Upper lobe of right lung (tissue), 1 donor: ENCODE measurements around the gene PERM1. TPM values are rescaled to one million over a fixed set of nuclear protein-coding genes. Genes with fewer than 3 reads are reported as not detected.
A peak's percentile ranks its signal among the peaks of the same experiment; 100 is the strongest.
"Not testable (repeated sequence)": the region's sequence is repeated elsewhere in the genome, so short reads cannot be mapped to it uniquely, and the experiment has no call there.

Experiments
- ATAC-seq: fragments of 200-7000 bp; cut with Tn5 transposase; one replicate; pipeline ENCODE4 v1.9.1; 2020; ENCODE audit warnings: mild to moderate bottlenecking, moderate library complexity
- DNase-seq: peaks from one replicate; pipeline ENCODE4 v3.0.0-alpha.2; 2020
- H3K27ac ChIP-seq: fragments of 200-600 bp; one replicate; pipeline ENCODE4 v1.8.0; 2022
- H3K27me3 ChIP-seq: fragments of 200-600 bp; one replicate; pipeline ENCODE4 v1.8.0; 2022; ENCODE audit warnings: mild to moderate bottlenecking
- H3K36me3 ChIP-seq: fragments of 200-600 bp; one replicate; pipeline ENCODE4 v1.8.0; 2022
- H3K4me1 ChIP-seq: fragments of 200-600 bp; one replicate; pipeline ENCODE4 v1.8.0; 2022
- H3K4me3 ChIP-seq: fragments of 200-600 bp; one replicate; pipeline ENCODE4 v1.8.0; 2022; ENCODE audit warnings: mild to moderate bottlenecking
- H3K9me3 ChIP-seq: fragments of 200-600 bp; one replicate; pipeline ENCODE4 v1.8.0; 2022
- intact Hi-C: fragments of 100-400 bp; cut with DNase I; formaldehyde crosslinking; loops from one replicate; pipeline ENCODE4 v1.11.0; 2022
- total RNA-seq: library from RNA; stranded (reverse); fragmentation: NEBNext Ultra II Directional; extraction: Animal tissue kit (Norgen Biotek cat#: 25700); gene quantifications from one replicate; pipeline ENCODE4 v1.2.1, GENCODE V29; 2021
- TF ChIP-seq, protein P1 (sequence below): fragments of 200-600 bp; IDR thresholded peaks from one replicate; pipeline ENCODE4 v1.8.0; 2022; ENCODE audit warnings: antibody characterized with exemption
- donor health status: DM: no; HTN: yes; CAD: no; lungs with severe emphysema.

The PERM1 gene
- total RNA-seq, 1 donor from 2014 or later, result 0.35 TPM

DNA sequence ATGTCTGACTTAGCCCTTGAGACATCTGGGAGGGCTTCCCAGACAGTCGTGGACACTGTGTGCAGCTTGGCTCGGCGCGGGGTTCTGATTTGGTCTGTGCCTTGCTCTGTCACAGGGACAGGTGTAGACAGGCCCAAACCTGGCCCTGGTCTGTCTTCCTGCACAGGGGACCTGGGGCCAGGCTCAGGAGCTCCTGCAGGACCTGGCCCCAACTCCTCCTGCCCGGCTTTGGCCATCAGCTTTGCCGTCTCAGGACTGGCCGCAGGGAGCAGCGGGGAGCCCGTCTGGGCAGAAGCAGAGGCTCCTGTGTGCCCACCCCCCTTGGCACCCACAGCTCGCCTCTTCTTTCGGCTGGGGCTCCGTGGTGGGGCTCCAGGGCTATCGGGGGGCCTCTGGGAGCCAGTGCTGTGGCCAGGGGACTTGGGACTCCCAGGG lies 1.7 kb downstream of the PERM1 start:
- TF ChIP-seq, protein P1, sequence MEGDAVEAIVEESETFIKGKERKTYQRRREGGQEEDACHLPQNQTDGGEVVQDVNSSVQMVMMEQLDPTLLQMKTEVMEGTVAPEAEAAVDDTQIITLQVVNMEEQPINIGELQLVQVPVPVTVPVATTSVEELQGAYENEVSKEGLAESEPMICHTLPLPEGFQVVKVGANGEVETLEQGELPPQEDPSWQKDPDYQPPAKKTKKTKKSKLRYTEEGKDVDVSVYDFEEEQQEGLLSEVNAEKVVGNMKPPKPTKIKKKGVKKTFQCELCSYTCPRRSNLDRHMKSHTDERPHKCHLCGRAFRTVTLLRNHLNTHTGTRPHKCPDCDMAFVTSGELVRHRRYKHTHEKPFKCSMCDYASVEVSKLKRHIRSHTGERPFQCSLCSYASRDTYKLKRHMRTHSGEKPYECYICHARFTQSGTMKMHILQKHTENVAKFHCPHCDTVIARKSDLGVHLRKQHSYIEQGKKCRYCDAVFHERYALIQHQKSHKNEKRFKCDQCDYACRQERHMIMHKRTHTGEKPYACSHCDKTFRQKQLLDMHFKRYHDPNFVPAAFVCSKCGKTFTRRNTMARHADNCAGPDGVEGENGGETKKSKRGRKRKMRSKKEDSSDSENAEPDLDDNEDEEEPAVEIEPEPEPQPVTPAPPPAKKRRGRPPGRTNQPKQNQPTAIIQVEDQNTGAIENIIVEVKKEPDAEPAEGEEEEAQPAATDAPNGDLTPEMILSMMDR, result no peak
- intact Hi-C loops, result loop anchor here (10.0 kb wide), 1 partner anchor 85 kb away; no protein-coding TSS in a partner anchor

GRCh38 chr1:979744-980072 lies 2.2 kb downstream of the PERM1 start:
- ATAC-seq, result no peak

More for the DNA sequence above, 1.7 kb downstream of the PERM1 start:
- peaks cover 7% of the 10 kb centered on the region for H3K4me1 ChIP-seq
- no peaks in the 10 kb centered on the region for H3K36me3 ChIP-seq
- ATAC-seq (no peak), DNase-seq (no peak)
- no peak overlapping the region for H3K27ac ChIP-seq
- peaks cover 28% of the 10 kb centered on the region for H3K27me3 ChIP-seq
- no peak overlapping the region for H3K4me3 ChIP-seq
- H3K9me3 ChIP-seq, result no peaks in the 10 kb centered on the region

GRCh38 chr1:978835-979743 lies 2.8 kb downstream of the PERM1 start:
- intact Hi-C loops, result no loop called here
- Histone ChIP-seq H3K36me3 (no peaks in the 10 kb centered on the region), H3K9me3 (no peaks in the 10 kb centered on the region), H3K4me3 (no peak overlapping the region), H3K4me1 (peaks cover 7% of the 10 kb centered on the region), H3K27me3 (peaks cover 30% of the 10 kb centered on the region), H3K27ac (no peak overlapping the region)
- DNase-seq (peak; percentile 60), ATAC-seq (no peak)
- TF ChIP-seq, protein P1, result no peak

More at GRCh38 chr1:979744-980072, 2.2 kb downstream of the PERM1 start:
- Histone ChIP-seq H3K36me3 (no peaks in the 10 kb centered on the region), H3K4me3 (no peak overlapping the region), H3K27me3 (peaks cover 30% of the 10 kb centered on the region), H3K27ac (no peak overlapping the region), H3K4me1 (peaks cover 7% of the 10 kb centered on the region), H3K9me3 (no peaks in the 10 kb centered on the region)
- intact Hi-C loops, result loop anchor here (10.0 kb wide), 1 partner anchor 85 kb away; no protein-coding TSS in a partner anchor
- no peak for DNase-seq
- TF ChIP-seq, protein P1, result no peak

DNA sequence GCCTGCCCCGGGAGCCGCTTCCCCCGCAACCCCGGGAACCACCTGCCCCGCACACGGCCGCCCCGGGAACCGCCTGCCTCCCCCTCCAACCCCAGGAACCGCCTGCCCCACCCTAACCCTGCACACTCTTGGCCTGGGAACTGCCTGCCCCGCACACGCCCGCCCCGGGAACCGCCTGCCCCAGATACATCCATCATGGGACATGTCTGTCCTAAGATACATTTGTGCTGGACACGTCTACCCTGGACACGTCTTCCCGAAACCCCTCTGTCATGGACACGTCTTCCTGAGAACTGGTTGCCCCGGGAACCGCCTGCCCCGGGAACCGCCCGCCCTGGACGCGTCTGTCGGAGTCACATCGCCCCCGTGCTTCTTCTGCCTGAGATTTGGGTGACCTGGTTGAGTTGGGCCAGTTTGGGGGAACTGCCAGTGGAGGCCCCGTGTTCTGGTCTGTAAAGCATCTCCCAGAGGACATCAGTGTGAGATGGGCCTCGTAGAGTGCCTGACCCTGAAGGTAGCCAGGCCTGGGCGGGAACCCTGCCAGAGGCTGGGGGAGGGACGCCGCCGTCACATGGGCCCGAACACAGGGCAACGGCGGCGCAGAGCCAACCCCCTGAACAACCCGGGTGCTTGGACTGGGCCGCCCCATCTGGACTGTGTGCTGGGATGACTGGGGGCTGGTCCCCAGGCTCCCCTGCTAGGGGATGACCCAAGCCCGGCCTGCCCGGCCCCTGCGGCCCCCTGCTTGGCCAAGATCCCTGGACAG lies 3.6 kb downstream of the PERM1 start:
- ATAC-seq (no peak), DNase-seq (peak; percentile 64)
- intact Hi-C loops, result no loop called here
- TF ChIP-seq, protein P1, result no peak
- H3K27ac ChIP-seq, result no peak overlapping the region
- peaks cover 7% of the 10 kb centered on the region for H3K4me1 ChIP-seq
- H3K4me3 ChIP-seq, result no peak overlapping the region
- H3K36me3 ChIP-seq, result no peaks in the 10 kb centered on the region
- H3K9me3 ChIP-seq, result no peaks in the 10 kb centered on the region
- H3K27me3 ChIP-seq, result peaks cover 30% of the 10 kb centered on the region

DNA sequence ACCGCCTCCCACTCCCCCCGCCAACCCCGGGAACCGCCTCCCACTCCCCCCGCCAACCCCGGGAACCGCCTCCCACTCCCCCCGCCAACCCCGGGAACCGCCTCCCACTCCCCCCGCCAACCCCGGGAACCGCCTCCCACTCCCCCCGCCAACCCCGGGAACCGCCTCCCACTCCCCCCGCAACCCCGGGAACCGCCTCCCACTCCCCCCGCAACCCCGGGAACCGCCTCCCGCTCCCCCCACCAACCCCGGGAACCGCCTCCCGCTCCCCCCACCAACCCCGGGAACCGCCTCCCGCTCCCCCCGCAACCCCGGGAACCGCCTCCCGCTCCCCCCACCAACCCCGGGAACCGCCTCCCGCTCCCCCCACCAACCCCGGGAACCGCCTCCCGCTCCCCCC lies 5.1 kb downstream of the PERM1 start:
- ATAC-seq, intact Hi-C loops, H3K36me3 ChIP-seq, H3K27ac ChIP-seq, H3K4me3 ChIP-seq, DNase-seq, H3K9me3 ChIP-seq, H3K4me1 ChIP-seq: not testable (repeated sequence)
- H3K27me3 ChIP-seq, result peaks cover 32% of the 10 kb centered on the region
